Measurements from ENCODE around the gene ATP11C.
"Not testable (repeated sequence)": the region's sequence is repeated elsewhere in the genome, so short reads cannot be mapped to it uniquely, and the experiment has no call there.

ATP11C gene

DNA sequence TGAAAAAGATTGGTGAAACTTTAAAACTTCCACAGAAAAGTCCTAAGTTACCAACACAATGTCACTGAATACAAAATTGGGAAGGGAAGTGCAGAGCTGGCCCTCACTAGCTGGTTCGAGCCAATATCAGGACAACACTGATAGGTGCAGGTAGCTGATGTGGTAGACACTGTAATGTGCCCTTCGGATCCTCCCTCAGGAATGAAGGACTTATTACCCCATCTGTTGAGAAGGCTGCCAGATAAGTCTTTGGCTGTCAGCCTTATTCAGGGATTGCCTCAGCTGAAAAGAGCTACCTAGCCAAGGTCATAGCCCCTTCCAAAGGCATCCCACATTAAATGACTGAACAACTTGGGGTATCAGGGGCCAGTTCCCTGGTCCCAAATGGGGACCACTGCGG lies 230.2 kb downstream of the ATP11C start:
- TF ChIP-seq, protein P1, sequence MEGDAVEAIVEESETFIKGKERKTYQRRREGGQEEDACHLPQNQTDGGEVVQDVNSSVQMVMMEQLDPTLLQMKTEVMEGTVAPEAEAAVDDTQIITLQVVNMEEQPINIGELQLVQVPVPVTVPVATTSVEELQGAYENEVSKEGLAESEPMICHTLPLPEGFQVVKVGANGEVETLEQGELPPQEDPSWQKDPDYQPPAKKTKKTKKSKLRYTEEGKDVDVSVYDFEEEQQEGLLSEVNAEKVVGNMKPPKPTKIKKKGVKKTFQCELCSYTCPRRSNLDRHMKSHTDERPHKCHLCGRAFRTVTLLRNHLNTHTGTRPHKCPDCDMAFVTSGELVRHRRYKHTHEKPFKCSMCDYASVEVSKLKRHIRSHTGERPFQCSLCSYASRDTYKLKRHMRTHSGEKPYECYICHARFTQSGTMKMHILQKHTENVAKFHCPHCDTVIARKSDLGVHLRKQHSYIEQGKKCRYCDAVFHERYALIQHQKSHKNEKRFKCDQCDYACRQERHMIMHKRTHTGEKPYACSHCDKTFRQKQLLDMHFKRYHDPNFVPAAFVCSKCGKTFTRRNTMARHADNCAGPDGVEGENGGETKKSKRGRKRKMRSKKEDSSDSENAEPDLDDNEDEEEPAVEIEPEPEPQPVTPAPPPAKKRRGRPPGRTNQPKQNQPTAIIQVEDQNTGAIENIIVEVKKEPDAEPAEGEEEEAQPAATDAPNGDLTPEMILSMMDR (IDR thresholded peaks at IDR 0.05; ENCODE audit: borderline replicate concordance, control extremely low read depth, extremely low read depth, insufficient read depth, missing control alignments): no peak
- in situ Hi-C loops (cut with MboI; ENCODE audit: low sequenced_read_pairs, unreplicated experiment): no loop called here
- DNase-seq (ENCODE audit: low spot score): no peak

DNA sequence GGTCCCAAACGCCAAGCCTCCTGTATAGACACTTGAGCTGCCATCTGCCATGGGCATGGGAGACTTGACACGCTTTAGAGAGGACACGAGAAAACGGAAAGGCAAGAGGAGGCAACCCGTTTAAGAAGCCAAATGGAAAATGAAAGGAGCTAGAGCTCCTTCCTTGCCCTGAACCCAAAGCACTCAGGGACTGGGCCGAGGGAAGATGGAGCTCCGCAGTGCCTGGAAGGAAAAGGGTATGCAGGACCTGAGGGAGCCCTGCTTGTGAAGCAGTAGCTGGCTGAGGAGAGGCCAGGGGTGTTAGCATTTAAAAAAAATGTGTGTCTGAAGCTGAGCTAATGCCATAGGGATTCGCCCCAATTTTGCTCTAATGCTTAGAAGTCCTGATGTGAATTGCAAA lies 239.9 kb downstream of the ATP11C start:
- TF ChIP-seq, protein P1 (IDR thresholded peaks at IDR 0.05; ENCODE audit: borderline replicate concordance, control extremely low read depth, extremely low read depth, insufficient read depth, missing control alignments): no peak
- in situ Hi-C loops (cut with MboI; ENCODE audit: low sequenced_read_pairs, unreplicated experiment): no loop called here
- DNase-seq (ENCODE audit: low spot score): no peak

DNA sequence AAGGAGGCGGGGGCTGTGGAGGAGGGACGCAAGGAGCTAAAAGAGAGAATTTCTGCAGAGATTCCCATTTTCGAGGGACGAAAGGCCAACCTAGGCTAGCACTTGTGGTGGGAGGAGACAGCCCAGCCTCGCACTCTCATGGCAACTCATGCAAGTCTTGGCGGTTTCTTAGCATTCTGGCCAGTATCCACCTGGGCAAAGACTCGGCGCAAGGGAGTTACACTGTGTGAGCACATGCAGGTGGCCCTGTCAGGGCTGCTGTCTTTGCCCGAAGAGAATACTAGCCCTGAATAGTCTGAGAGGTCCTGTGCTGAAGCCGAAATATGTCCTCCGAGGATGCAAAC lies 240.4 kb downstream of the ATP11C start:
- DNase-seq (ENCODE audit: low spot score): no peak
- TF ChIP-seq, protein P1 (IDR thresholded peaks at IDR 0.05; ENCODE audit: borderline replicate concordance, control extremely low read depth, extremely low read depth, insufficient read depth, missing control alignments): no peak

DNA sequence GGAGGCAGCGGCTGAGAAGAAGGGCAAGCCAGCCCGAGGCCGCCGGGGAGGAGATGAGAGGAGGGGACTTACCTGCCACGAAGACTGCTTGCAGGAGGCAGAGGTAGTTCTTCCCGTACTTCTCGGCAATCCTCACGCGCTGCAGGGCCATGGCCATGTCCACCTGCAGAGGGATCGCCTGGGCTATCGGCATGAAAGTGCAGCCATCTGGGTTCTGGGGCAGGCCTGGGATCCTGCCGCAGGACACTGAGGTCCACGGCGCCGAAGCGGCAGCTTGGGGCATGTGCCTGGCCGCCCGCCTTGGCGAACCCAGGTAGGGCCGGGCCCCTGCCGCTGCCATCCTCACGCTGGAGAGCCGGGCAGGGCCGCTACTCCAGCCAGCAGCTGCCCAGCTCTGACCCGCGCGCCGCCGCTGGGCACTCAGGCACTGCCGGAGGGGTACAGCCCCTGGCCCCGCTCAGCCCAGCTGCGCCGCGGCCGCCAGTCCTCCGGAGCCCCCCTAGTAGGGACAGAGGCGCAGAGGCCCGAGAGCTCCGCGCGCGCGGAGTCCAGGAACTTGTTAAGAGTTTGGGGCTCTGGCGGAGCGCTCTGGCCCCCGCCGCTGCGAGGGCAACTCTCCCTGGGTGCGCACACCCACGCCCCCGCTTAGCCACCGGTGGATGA lies 240.9 kb downstream of the ATP11C start:
- TF ChIP-seq, protein P1 (IDR thresholded peaks at IDR 0.05; ENCODE audit: borderline replicate concordance, control extremely low read depth, extremely low read depth, insufficient read depth, missing control alignments): no peak
- DNase-seq (ENCODE audit: low spot score): peak; percentile 22
- in situ Hi-C loops (cut with MboI; ENCODE audit: low sequenced_read_pairs, unreplicated experiment): no loop called here

More for the DNA sequence above, 240.4 kb downstream of the ATP11C start:
- in situ Hi-C loops (cut with MboI; ENCODE audit: low sequenced_read_pairs, unreplicated experiment): no loop called here

DNA sequence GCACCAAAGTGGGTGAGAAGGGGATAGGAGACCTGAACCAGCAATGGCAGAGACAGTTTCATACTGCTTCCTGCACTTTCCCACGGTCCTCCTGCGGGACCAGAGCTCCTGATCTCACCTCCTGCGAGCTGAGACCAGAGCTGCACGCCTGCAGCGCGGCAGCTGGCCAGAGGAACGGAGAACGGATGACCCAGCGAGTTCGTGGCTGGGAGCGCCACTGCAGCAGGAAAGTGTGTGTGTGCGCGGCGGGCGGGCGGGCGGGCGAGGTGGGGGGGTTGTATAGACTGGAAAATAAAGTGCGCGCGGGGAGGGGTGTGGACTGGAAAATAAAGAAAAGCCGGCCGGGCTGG lies 241.4 kb downstream of the ATP11C start:
- in situ Hi-C loops (cut with MboI; ENCODE audit: low sequenced_read_pairs, unreplicated experiment): no loop called here
- DNase-seq (ENCODE audit: low spot score): no peak
- TF ChIP-seq, protein P1 (IDR thresholded peaks at IDR 0.05; ENCODE audit: borderline replicate concordance, control extremely low read depth, extremely low read depth, insufficient read depth, missing control alignments): no peak

DNA sequence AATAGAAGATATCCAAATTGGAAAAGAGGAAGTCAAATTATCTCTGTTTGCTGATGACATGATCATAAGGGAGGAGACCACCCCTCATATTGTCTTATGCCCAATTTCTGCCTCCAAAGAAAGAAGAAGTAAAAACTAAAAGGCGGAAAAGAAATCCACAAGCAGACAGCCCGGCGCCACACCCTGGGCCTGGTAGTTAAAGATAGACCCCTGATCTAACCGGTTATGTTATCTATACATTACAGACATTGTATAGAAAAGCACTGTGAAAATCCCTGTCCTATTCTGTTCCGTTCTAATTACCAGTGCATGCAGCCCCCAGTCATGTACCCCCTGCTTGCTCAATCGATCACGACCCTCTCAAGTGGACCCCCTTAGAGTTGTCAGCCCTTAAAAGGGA lies 247.7 kb downstream of the ATP11C start:
- DNase-seq (ENCODE audit: low spot score); in situ Hi-C loops (cut with MboI; ENCODE audit: low sequenced_read_pairs, unreplicated experiment): not testable (repeated sequence)

DNA sequence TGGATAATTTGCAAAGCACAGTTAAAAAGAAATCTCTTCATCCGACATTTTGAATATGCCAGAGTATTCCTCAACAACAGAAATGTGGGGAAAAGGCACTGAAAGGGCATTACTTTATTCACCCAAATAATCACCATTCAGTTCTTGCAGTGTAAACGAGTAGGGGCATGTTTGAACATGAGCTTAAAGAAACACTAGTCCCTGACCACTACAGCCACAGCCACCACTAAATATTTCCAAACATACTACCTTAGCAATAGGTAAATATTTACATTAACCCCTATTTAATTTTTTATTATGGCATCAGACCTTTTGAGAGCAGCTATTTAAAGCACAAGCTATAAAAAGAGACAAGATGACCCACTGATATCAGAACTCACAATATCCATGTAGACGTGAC lies 252.5 kb downstream of the ATP11C start:
- TF ChIP-seq, protein P1 (IDR thresholded peaks at IDR 0.05; ENCODE audit: borderline replicate concordance, control extremely low read depth, extremely low read depth, insufficient read depth, missing control alignments): no peak
- in situ Hi-C loops (cut with MboI; ENCODE audit: low sequenced_read_pairs, unreplicated experiment): no loop called here
- DNase-seq (ENCODE audit: low spot score): no peak
